ENCODE measurements around the gene ERAL1.
"Not testable (repeated sequence)": the region's sequence is repeated elsewhere in the genome, so short reads cannot be mapped to it uniquely, and the experiment has no call there.

The ERAL1 gene

GRCh38 chr17:28854457-28855335 lies at the start of gene ERAL1:
TSS of gene ERAL1 (plus strand) at chr17:28855016. CDS start at chr17:28855035, 19 bp downstream.
- peak; percentile 84 to 87 for DNase-seq

GRCh38 chr17:28807925-28808634 lies 46.7 kb upstream of the ERAL1 start:
- DNase-seq, result peak; percentile 18 to 27

- no peak for DNase-seq
These were observed 44.4 kb upstream of the ERAL1 start for GRCh38 chr17:28810437-28810836.

- DNase-seq, result peak in 1 of 2 donors; percentile 7
These were observed 43.1 kb upstream of the ERAL1 start for GRCh38 chr17:28811651-28812090.

GRCh38 chr17:28812091-28812747 lies 42.6 kb upstream of the ERAL1 start:
- peak; percentile 95 to 96 for DNase-seq

- peak; percentile 38 to 39 for DNase-seq
These were observed 42.0 kb upstream of the ERAL1 start for GRCh38 chr17:28812748-28813377.

GRCh38 chr17:28816540-28816939 lies 38.3 kb upstream of the ERAL1 start:
- no peak for DNase-seq

- DNase-seq, result no peak
These were observed 36.0 kb upstream of the ERAL1 start for GRCh38 chr17:28818819-28819221.

- DNase-seq, result no peak
These were observed 35.2 kb upstream of the ERAL1 start for GRCh38 chr17:28819582-28819981.

GRCh38 chr17:28827672-28828071 lies 27.1 kb upstream of the ERAL1 start:
- no peak for DNase-seq

GRCh38 chr17:28828294-28829040 lies 26.3 kb upstream of the ERAL1 start:
- DNase-seq, result peak; percentile 35 to 41

- no peak for DNase-seq
These were observed 20.4 kb upstream of the ERAL1 start for GRCh38 chr17:28834420-28834819.

GRCh38 chr17:28836541-28836940 lies 18.3 kb upstream of the ERAL1 start:
- DNase-seq, result not testable (repeated sequence)

GRCh38 chr17:28839221-28839620 lies 15.6 kb upstream of the ERAL1 start:
- DNase-seq, result no peak

- no peak for DNase-seq
These were observed 12.9 kb upstream of the ERAL1 start for GRCh38 chr17:28841901-28842281.

GRCh38 chr17:28842282-28843012 lies 12.4 kb upstream of the ERAL1 start, which contains the start of gene FAM222B:
TSS of gene FAM222B (minus strand) at chr17:28842790. CDS start at chr17:28766667, 76,123 bp downstream.
- DNase-seq, result peak; percentile 89

- no peak for DNase-seq
These were observed 11.0 kb upstream of the ERAL1 start for GRCh38 chr17:28843816-28844148.

GRCh38 chr17:28846231-28846630 lies 8.6 kb upstream of the ERAL1 start:
- DNase-seq, result no peak

- DNase-seq, result not testable (repeated sequence)
These were observed 8.1 kb upstream of the ERAL1 start for GRCh38 chr17:28846699-28847098.

- peak; percentile 37 to 71 for DNase-seq
These were observed 6.1 kb upstream of the ERAL1 start for GRCh38 chr17:28848667-28849066.

- peak; percentile 25 to 29 for DNase-seq
These were observed 5.5 kb upstream of the ERAL1 start for GRCh38 chr17:28849281-28849680.

Measured in inflammatory macrophage treated with lipopolysaccharide for 1 hour (primary cell).